MG63 (cell line): Measurements from ENCODE around the gene ACSS1. TPM values are rescaled to one million over a fixed set of nuclear protein-coding genes. Genes with fewer than 3 reads are reported as not detected.

ENCODE experiments used
- DNase-seq: peaks from one replicate; pipeline ENCODE4 v3.0.0-alpha.2; 2020
- H3K27me3 ChIP-seq: fragments of 250-450 bp; sonication (Bioruptor Pico); 2 replicates; pipeline ENCODE4 v1.5.1; 2020; ENCODE audit warnings: mild to moderate bottlenecking, moderate library complexity
- H3K36me3 ChIP-seq: fragments of 250-450 bp; sonication (Bioruptor Pico); 2 replicates; pipeline ENCODE4 v1.5.1; 2020; ENCODE audit warnings: mild to moderate bottlenecking, moderate library complexity
- H3K4me3 ChIP-seq: fragments of 250-450 bp; sonication (Bioruptor Pico); 2 replicates; pipeline ENCODE4 v1.5.1; 2020; ENCODE audit warnings: mild to moderate bottlenecking, moderate library complexity
- H3K9me3 ChIP-seq: fragments of 250-450 bp; sonication (Bioruptor Pico); 2 replicates; pipeline ENCODE4 v1.5.1; 2020; ENCODE audit warnings: mild to moderate bottlenecking, moderate library complexity
- total RNA-seq: library from RNA; depleted of rRNA; stranded (reverse); fragments of >200 nt; shearing (Covaris generic); gene quantifications from 2 replicates; pipeline ENCODE4 v1.2.3, GENCODE V29; 2014; ENCODE audit warnings: low replicate concordance

The ACSS1 gene
- total RNA-seq, 1 experiment from 2014 or later = 0.10 TPM

- Histone ChIP-seq H3K27me3 (no peaks in the 10 kb centered on the region), H3K9me3 (no peaks in the 10 kb centered on the region), H3K36me3 (no peaks in the 10 kb centered on the region; the same call in 1 of the 2 replicates), H3K4me3 (no peak overlapping the region)
- DNase-seq = no peak
These were observed 69.8 kb downstream of the ACSS1 start for GRCh38 chr20:24987873-24988835.

- no peaks in the 10 kb centered on the region for H3K27me3 ChIP-seq
These were observed 70.7 kb downstream of the ACSS1 start for GRCh38 chr20:24987244-24987643.

DNA sequence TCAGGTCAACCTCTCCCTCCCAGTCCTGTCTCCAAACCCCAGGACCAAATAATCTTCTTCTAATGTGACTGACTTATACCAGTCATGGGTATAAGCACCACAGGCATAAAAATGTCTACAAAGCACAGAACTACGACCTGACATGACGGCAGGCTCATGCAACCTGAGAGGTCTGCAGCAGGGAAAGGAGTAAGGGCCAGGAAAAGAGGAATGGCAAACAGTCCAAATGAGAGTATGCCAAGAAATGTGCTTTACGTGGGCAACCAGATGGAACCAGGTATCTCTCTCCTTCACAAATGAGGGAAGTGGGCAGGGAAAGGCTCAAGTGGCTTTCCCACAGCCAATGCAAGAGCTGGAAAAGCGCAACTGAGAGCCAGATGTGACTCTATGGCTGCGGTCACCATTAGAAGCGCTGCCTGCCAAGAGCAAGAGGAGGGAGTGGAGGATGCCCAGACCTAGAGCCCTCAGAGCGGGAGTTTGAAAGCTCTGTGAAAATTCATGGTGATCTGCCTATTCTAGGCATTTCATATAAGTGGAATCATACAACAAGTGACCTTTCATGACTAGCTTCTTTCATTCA lies 71.4 kb downstream of the ACSS1 start:
- Histone ChIP-seq H3K4me3 (no peak overlapping the region), H3K27me3 (no peaks in the 10 kb centered on the region), H3K9me3 (no peaks in the 10 kb centered on the region), H3K36me3 (peaks cover 3% of the 10 kb centered on the region; the same call in 1 of the 2 replicates)
- DNase-seq = no peak

More at GRCh38 chr20:24987244-24987643, 70.7 kb downstream of the ACSS1 start:
- H3K36me3 ChIP-seq = peaks cover 3% of the 10 kb centered on the region; the same call in 1 of the 2 replicates
- H3K4me3 ChIP-seq = no peak overlapping the region
- no peaks in the 10 kb centered on the region for H3K9me3 ChIP-seq
- DNase-seq = no peak

GRCh38 chr20:24985802-24986201 lies 72.1 kb downstream of the ACSS1 start:
- H3K9me3 ChIP-seq = no peaks in the 10 kb centered on the region
- H3K4me3 ChIP-seq = no peak overlapping the region
- peaks cover 3% of the 10 kb centered on the region; the same call in 1 of the 2 replicates for H3K36me3 ChIP-seq
- DNase-seq = no peak
- H3K27me3 ChIP-seq = no peaks in the 10 kb centered on the region

DNA sequence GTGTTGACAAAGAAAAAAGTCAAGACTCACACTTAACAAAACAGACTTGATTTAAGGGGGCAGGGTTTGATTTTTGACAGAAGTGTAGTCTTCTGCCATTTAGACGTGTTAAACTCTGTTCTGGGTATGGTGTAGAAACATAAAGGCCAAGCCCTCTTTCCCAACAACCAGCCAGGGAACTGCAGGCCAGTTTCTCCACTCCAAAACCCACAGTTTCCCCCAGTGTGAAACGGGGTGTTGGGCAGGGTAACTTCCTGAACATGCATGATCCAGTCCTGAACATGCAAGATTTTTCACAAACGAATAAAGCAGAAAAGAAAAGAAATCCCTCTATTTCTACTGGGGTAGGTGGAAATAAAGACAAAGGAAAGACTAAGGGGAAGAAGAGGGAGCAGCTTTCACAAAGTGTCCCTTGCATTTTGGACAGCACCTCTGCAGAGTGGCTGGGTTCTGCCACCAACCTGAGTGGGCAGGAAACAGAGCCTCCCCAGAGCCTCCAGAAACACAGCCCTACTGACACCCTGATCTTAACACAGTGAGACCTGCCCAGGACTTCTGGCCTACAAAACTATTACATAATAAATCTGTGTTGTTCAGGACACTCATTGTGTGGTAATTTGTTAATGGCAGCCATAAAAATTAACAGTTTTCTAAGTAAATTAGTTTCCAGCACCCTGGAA lies 72.8 kb downstream of the ACSS1 start:
- DNase-seq = no peak

DNA sequence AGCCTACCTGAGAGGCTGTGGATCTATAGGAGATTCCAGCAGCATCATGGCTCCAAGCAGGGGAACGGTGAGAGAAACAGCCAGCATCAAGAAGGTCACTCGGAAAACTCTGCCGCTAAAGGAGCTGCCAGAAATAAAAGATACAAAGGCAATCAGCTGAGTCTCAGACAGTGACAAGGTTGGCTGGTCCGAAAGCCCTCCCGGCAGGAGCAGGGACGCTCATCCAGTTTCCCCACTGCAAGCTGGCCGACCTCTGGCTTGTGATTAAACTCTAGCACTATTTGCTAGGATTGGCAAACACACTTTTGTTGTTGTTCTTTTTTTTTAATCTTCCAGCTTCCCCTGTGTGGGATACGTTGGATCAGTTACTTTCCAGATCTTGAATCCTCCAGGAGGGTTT lies 74.0 kb downstream of the ACSS1 start:
- Histone ChIP-seq H3K36me3 (peaks cover 3% of the 10 kb centered on the region; the same call in 1 of the 2 replicates), H3K4me3 (no peak overlapping the region), H3K27me3 (no peaks in the 10 kb centered on the region), H3K9me3 (no peaks in the 10 kb centered on the region)
- DNase-seq = no peak

More for the DNA sequence above, 72.8 kb downstream of the ACSS1 start:
- no peak overlapping the region for H3K4me3 ChIP-seq
- peaks cover 3% of the 10 kb centered on the region; the same call in 1 of the 2 replicates for H3K36me3 ChIP-seq
- no peaks in the 10 kb centered on the region for H3K27me3 ChIP-seq
- no peaks in the 10 kb centered on the region for H3K9me3 ChIP-seq

- DNase-seq = no peak
- Histone ChIP-seq H3K9me3 (no peaks in the 10 kb centered on the region), H3K27me3 (no peaks in the 10 kb centered on the region), H3K36me3 (peaks cover 3% of the 10 kb centered on the region; the same call in 1 of the 2 replicates), H3K4me3 (no peak overlapping the region)
These were observed 76.1 kb downstream of the ACSS1 start for GRCh38 chr20:24981790-24982189.

DNA sequence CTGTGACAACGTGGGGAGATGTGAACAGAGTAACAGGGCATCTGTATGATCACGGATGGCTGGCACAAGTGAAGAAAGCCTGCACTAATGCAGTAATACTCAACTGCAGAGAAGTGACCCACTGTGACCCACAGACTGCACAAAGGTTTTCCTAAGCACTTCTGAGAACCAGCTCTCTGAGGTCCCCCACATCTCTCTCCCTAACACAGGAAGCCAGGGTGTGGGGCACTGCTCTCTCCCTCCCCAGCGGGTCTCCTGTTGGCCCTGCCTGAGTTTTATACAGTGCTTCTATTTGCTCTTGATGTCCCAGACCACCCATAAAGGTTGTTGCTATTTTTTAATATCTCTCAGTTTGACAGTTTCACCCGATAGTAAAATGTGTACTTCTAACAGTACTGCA lies 76.7 kb downstream of the ACSS1 start:
- Histone ChIP-seq H3K9me3 (no peaks in the 10 kb centered on the region), H3K4me3 (no peak overlapping the region), H3K36me3 (peaks cover 3% of the 10 kb centered on the region), H3K27me3 (no peaks in the 10 kb centered on the region)
- no peak for DNase-seq

DNA sequence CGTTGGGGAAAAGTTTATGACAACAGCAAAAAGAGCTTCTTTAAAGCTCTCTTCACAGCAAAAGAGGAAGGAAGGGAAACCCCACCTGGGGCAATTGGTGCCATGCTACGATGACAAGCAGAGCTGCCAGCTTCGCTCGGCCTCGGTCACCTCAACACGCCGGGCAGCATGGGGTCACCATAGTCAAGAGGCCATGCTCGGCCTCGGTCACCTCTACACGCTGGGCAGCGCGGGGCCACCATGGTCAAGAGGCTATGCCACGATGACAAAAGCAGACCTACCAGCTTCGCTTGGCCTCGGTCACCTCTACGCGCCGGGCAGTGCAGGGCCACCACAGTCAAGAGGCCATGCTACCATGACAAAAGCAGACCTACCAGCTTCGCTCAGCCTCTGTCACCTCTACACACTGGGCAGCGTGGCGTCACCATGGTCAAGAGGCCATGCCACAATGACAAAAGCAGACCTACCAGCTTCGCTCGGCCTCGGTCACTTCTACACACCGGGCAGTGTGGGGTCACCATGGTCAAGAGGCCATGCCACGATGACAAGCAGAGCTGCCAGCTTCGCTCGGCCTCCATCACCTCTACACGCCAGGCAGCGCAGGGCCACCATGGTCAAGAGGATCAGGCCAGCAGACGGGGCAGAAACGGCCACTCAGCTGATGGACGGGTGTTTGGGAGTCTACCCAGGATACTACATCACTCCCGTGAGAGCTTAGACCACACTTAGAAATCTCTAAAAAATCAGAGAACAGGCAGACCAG lies 77.5 kb downstream of the ACSS1 start:
- DNase-seq = no peak
- Histone ChIP-seq H3K9me3 (no peaks in the 10 kb centered on the region; the same call in 1 of the 2 replicates), H3K36me3 (peaks cover 3% of the 10 kb centered on the region), H3K4me3 (no peak overlapping the region), H3K27me3 (no peaks in the 10 kb centered on the region)

DNA sequence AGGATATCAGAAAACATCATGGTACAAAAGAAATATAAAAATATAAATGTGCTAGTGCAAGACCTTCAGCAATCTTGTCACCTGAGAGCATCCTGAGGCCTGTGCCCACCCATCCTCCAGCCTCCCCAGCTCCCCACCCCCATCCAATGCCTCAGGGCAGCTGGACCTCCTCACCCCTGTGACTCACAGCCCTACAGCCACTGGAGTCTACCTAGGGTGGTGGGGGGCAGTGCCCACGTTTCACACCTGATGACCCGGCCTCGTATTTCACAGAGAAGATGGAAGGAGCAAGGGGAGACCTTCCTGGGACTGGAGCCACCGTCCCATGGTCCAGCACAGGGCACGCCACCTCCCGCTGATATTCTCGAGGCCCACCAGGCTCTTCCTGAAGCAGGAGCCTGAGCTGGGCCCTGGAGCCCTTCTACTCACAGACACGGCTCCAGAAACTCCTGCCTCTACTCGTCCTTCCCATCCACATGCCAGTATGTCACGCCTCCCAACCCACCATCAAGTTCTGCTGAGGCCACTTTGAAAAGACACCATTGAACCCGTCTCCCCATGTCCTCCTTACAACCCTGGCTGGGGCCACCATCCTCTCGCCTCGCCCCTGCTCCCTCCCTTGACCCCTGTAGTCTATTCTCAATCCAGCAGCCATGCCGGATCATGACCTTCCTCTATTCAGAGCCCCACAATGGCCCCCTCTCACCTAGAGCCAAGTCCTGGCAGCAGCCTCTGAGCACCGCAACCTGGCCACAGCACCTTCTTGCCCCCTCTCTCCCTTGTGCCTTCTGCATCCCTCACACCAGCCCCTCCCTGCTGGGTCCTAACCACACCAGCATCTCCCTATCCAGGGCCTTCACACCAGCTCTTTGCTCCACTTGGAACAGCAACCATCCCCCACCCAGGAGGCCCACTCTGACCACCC lies 78.6 kb downstream of the ACSS1 start:
- no peaks in the 10 kb centered on the region for H3K27me3 ChIP-seq
- no peak for DNase-seq
- H3K4me3 ChIP-seq = no peak overlapping the region
- H3K9me3 ChIP-seq = no peaks in the 10 kb centered on the region; the same call in 1 of the 2 replicates
- H3K36me3 ChIP-seq = peaks cover 3% of the 10 kb centered on the region

- Histone ChIP-seq H3K9me3 (no peaks in the 10 kb centered on the region; the same call in 1 of the 2 replicates), H3K36me3 (peaks cover 3% of the 10 kb centered on the region), H3K27me3 (no peaks in the 10 kb centered on the region), H3K4me3 (no peak overlapping the region)
- DNase-seq = no peak
These were observed 79.4 kb downstream of the ACSS1 start for GRCh38 chr20:24978513-24978912.

DNA sequence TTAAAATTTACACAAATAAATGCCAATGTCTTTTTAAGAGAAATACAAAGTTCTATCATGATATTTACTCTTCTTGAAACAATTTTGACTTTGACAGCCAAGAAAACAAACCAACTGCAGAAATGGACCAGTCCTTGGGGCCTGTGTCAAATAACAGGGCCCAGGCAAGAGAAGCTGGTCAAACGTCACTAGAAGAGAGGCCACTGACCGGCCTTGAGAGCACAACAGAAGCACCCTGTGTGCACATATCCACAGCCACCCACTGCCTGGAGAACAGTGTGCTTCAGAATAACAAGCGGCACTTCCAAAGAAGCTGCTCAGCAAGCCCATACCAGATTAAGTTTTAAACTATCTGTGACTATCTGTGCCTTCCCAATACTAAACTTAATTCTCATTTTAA lies 80.1 kb downstream of the ACSS1 start:
- Histone ChIP-seq H3K36me3 (peaks cover under 1% of the 10 kb centered on the region; the same call in 1 of the 2 replicates), H3K27me3 (no peaks in the 10 kb centered on the region), H3K4me3 (no peak overlapping the region), H3K9me3 (no peaks in the 10 kb centered on the region; the same call in 1 of the 2 replicates)
- DNase-seq = no peak

DNA sequence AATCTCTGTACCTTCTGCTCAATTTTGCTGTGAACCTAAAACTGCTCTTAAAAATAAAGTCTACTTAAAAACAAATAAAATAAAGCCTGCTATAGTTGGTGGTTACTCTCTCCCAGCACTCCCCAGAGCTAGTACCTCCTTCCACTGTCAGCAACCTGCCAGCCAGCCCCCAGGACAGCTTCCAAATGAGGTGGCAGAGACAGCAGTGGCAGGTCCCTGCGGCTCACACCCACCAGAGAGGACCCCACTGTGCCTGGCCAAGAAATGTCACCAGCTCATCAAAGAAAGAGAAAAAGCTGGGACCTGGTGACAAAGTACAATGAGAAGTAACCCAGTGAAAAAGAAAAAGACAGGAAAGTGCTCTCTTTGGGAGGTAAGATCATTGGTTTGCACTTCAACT lies 80.6 kb downstream of the ACSS1 start:
- H3K9me3 ChIP-seq = no peaks in the 10 kb centered on the region; the same call in 1 of the 2 replicates
- H3K36me3 ChIP-seq = no peaks in the 10 kb centered on the region; the same call in 1 of the 2 replicates
- DNase-seq = no peak
- no peaks in the 10 kb centered on the region for H3K27me3 ChIP-seq
- no peak overlapping the region for H3K4me3 ChIP-seq

- Histone ChIP-seq H3K27me3 (no peaks in the 10 kb centered on the region), H3K4me3 (no peak overlapping the region), H3K36me3 (no peaks in the 10 kb centered on the region; the same call in 1 of the 2 replicates), H3K9me3 (no peaks in the 10 kb centered on the region; the same call in 1 of the 2 replicates)
- DNase-seq = no peak
These were observed 85.6 kb downstream of the ACSS1 start for GRCh38 chr20:24972341-24972740.
